Measurements from ENCODE around the gene GNB1L.
"Not testable (repeated sequence)": the region's sequence is repeated elsewhere in the genome, so short reads cannot be mapped to it uniquely, and the experiment has no call there.

Gene GNB1L

GRCh38 chr22:19807161-19807913 lies 47.3 kb downstream of the GNB1L start:
- DNase-seq = no peak

DNA sequence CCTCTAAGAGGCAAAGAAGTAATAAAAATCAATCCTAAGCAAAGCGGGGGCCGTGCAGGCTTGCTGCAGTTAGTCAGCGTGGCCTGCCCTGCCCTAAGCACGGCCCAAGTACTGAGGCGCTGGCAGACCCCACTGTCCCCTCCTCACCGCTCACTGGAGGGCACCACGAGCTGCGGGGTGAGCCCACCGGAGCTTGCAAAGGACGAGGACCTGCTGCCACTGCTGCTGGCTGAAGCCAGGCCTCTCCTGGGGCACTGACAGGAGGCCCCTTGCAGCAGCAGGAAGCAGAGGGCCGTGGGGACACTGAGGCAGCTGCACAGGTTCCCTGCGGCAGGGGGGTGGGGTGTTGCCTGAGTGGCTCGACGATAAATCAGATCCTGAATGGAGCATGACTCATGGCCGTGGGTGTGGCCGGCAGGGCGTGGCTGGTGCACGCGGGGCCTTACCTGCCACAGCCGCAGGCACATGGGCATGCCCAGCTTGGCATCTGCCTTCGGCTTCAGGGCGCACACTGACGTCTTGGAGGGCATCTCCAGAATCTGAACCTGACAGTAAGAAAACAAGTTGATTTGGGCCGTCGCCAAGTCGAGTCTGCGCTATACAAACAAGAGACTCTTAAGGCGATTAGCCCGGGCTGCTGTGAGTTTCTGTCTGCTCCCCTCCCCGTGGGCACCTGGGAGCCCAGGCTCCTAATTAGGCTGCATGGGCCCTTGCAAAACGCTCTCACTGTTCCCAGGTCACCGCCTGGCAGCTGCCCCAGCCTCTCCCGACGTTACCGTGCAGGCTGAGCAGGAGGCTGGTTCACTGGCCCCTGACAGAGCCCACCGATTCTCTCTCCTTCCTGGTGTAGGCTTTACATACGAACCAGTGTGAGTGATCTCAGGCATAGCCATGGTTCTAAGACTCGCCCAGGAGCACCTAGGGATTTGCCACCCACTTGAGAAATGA lies 48.2 kb downstream of the GNB1L start:
- no peak for DNase-seq

- DNase-seq = no peak
Observed at GRCh38 chr22:19805821-19806212, 48.9 kb downstream of the GNB1L start.

DNA sequence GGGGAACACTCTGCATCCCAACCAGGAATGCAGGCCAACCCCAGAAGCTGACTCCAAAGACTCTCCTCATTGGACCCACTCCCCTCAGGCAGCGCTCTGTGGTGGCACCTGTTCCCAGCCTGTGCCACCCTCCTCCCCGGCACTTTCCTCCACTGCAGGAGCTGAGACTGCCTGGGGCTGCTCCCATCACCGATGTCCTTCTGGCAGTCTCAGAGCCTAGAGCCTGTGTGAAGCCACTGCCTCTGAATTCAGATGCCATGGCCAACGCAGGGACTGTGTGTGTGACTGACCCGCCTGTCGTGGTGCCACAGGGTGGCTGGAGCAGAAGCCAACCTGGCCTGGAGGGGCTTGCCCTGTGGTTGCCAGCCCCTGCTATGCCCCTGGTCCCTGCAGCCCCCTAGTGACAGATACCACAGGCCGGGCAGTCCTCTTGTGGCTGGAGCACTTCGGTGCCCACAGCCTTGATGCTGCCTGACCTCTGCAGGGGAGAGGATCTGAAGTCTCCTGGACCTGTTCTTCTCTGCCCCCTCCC lies 50.9 kb downstream of the GNB1L start:
- DNase-seq = no peak

- no peak for DNase-seq
Observed at GRCh38 chr22:19802894-19803735, 51.6 kb downstream of the GNB1L start.

DNA sequence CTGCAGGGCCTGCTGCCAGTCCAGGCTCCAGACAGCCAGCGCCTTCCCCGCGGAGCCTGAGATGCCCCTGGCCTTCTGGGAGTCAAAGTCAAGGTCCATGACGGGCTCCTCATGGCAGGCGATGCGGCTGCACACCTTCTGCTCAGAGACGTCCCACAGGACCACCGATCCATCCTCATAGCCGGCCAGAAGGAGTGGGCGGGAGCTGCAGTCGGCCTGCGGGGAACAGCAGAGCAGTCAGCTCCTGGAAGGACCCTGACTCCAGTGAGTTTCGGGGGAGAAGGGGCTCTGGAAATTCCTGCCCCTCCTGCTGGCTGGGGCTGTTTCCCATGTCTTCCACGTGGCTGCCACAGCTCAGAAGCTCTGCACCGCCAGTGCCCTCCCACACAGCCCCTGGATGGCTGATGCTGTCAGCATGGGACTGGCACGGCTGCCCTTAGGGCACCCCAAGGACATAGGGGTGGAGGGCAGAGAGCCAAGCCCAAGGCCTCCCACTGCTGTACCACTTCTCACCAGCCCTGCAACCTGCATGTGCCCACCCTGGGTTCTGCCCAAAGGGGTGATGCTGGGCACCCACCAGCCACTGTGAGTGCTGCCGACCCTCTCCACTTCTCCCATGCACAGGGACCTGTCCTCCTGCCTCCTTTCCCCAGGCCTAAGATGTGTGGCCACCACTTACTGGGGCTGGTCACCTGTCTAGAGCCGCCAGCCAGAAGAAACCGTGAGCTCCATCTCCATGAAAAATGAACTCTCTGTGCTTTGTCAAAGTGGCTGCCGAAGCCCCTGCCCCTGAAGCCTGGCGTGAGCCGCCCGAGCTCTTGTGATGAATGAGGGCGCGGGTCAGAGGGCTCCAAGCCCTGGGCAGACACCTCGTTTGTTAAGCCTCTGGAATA lies 52.4 kb downstream of the GNB1L start:
- no peak for DNase-seq

- DNase-seq = no peak
Observed at GRCh38 chr22:19801340-19802000, 53.2 kb downstream of the GNB1L start.

- DNase-seq = no peak
Observed at GRCh38 chr22:19800761-19801244, 53.9 kb downstream of the GNB1L start.

DNA sequence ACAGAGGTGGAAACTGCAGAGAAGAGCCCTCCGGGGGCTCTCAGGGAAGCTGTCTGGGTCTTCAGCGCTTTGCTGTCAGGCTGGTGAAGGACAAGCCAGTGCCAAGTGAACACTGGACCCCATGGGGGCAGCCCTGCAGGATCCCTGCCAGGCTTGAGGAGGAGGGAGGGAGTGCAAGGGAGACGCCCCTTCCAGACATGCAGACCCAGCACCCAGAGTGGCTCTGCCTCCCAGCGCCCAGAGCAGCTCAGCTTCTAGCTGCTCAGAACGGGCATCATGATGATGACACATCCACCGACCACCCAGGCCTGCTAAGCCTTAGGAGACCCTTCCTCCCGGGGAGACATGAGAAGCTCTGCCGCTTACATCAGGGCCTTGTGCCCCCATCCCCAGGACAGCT lies 54.4 kb downstream of the GNB1L start:
- no peak for DNase-seq

GRCh38 chr22:19799322-19800190 lies 55.1 kb downstream of the GNB1L start:
- DNase-seq = no peak

DNA sequence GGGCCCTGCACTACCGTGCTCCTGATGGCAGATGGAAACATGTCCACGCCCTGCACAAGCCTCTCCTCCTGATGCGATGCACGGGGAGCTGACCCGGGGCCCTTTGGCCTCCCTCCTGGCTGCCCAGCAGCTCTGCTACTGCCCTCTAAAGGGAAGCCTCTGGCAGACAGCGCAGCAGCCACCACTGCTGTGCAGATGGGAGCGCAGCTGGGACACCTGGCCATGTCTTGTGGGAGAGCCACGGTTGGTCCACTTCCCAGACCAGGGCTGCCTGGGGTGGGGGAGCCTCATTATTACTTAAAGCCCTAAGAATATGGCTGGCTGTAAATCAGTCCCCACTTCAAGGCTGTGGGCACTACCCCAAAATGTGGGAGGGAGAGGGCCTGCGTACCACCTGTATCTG lies 55.8 kb downstream of the GNB1L start:
- DNase-seq = no peak

DNA sequence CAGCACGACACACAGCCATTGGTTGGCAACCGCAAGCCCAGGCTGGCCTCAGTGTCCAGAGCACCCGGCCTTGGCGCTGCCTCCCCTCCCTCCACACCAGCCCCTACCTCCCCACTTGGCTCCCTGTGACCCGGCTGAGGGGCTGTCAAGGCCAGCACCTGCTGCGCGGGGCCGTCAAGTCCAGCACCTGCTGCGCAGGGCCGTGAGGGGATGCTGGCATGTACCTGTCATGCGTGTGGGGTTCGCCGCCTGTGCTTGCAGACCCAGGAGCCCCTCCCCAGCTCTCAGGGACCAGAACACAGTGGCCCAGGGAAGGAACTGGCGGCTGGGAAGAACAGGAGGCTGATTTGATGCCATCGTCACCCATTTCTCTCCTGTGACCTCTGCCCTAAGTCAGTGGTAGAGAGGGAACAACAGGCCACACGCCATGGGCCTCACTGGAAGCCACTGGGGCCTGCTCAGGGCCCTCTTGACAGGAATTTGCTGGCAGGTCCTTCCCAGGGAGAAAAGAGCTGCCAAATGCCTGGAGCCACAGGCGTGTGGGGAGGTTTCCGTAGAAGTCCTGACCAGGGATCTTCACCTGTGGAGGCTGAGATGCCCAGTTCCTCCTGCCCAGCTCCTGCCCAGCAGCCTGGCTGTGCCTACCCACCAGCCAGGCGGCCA lies 56.5 kb downstream of the GNB1L start:
- no peak for DNase-seq

DNA sequence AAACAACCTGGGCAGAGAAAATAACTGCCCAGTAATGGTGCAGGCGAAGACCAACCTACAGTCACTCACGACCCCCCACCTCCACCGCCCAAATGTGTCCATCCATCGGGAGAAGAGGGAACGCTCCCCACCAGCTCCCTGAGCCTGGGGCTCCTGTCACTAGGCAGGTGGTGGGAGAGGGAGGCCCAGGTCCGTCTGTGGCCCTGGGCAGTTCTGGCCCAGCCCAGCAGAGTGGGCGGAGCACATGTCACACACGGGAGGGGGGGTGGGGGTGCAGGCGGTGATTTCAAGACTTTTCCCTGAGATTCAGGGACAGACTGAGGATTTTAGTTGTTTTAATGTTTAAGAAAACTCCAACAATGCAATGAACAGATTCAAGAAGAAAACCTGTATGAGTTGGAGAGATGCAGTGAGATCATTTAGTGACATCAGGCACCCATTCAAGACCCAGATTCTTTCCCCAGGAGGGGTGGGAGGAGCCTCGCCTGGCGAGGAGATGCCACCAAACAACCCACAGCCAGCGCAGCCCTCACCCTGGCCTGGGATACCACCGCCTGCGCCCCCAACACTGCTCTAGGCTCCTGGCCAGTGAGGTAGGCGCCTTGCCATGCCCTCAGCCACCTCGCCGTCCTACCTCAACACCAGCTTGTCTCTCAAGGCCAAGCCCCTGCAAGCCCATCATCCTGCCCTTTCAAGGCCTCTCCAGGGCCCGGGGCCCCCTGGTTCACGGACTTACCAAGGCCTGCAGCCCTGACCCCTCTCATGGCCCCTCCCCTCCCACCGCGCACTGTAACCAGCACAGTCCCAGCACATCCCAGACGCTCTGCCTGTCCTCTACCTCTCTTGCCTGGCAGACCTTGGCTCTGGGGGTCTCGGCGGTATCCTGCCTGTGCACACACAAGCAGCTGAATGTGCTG lies 57.3 kb downstream of the GNB1L start:
- no peak for DNase-seq

DNA sequence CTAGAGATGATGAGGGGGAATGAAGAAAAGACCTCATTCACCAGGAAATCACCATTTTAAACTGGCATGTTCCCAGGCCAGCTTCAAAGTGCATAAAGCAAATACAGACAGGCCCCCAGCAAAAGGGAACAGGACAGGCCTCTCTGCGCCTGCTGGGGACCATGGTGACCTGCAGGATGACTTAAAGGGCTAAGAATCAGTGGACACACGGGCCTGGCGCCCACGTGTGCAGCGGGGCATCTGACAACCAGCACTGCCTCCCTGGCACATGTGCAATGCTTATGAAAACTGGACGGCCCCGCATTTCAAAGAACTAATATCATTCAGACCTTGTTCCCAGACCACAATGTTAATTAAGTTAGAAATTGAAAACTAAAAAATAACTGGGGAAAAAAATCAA lies 58.5 kb downstream of the GNB1L start:
- DNase-seq = no peak

- DNase-seq = no peak
Observed at GRCh38 chr22:19795617-19796008, 59.1 kb downstream of the GNB1L start.

- no peak for DNase-seq
Observed at GRCh38 chr22:19793661-19794310, 60.9 kb downstream of the GNB1L start.

- DNase-seq = no peak
Observed at GRCh38 chr22:19793161-19793560, 61.5 kb downstream of the GNB1L start.

- DNase-seq = not testable (repeated sequence)
Observed at GRCh38 chr22:19792383-19792896, 62.2 kb downstream of the GNB1L start.

Measured in NCI-H526 treated with DMSO at 0.1 percent for 48 hours (cell line).